Neural cell (in vitro differentiated cells): ENCODE data around the gene PIK3C2G. TPM values are rescaled to one million over a fixed set of nuclear protein-coding genes. Genes with fewer than 3 reads are reported as not detected.

ENCODE experiments used
- H2AFZ ChIP-seq: fragments of 200-600, 300-800 bp; sonication (generic), shearing (Covaris generic); 2 replicates; pipeline ENCODE4 v1.6.0; 2014; ENCODE audit warnings: low read depth, mild to moderate bottlenecking, antibody characterized with exemption, low read length, moderate library complexity
- H3F3A ChIP-seq: fragments of 200-600 bp; shearing (Covaris generic); 2 replicates; pipeline ENCODE4 v1.6.1; 2016; ENCODE audit warnings: mild to moderate bottlenecking, moderate library complexity, mixed read lengths, antibody characterized with exemption, low read length; ENCODE audit not compliant: insufficient read depth, poor library complexity, severe bottlenecking
- H3K27ac ChIP-seq: fragments of 200-600, 300-800 bp; sonication (generic), shearing (Covaris generic); 2 replicates; pipeline ENCODE4 v1.5.1; 2014; ENCODE audit warnings: mild to moderate bottlenecking, low read length, moderate library complexity
- H3K27me3 ChIP-seq: fragments of 300-800, 200-600 bp; sonication (generic), shearing (Covaris generic); 2 replicates; pipeline ENCODE4 v1.6.0; 2014; ENCODE audit warnings: mild to moderate bottlenecking, low read depth, low read length, moderate library complexity; ENCODE audit not compliant: insufficient read depth
- H3K36me3 ChIP-seq: fragments of 300-800, 200-600 bp; sonication (generic), shearing (Covaris generic); 2 replicates; pipeline ENCODE4 v1.5.1; 2014; ENCODE audit warnings: mild to moderate bottlenecking, antibody characterized with exemption, low read length, moderate library complexity; ENCODE audit not compliant: insufficient read depth
- H3K4me2 ChIP-seq: fragments of 300-800, 200-600 bp; sonication (generic), shearing (Covaris generic); 2 replicates; pipeline ENCODE4 v1.6.0; 2014; ENCODE audit warnings: mild to moderate bottlenecking, low read length
- H3K4me3 ChIP-seq: fragments of 300-800, 200-600 bp; sonication (generic), shearing (Covaris generic); 2 replicates; pipeline ENCODE4 v1.5.1; 2014; ENCODE audit warnings: mild to moderate bottlenecking, low read length, moderate library complexity
- H3K79me2 ChIP-seq: fragments of 200-600 bp; shearing (Covaris generic); replicated peaks from 2 replicates; pipeline ENCODE4 v1.6.0; 2014; ENCODE audit warnings: mild to moderate bottlenecking, low read length, moderate library complexity; ENCODE audit not compliant: insufficient read depth
- H3K9ac ChIP-seq: fragments of 300-800, 200-600 bp; sonication (generic), shearing (Covaris generic); 2 replicates; pipeline ENCODE4 v1.6.1; 2016; ENCODE audit warnings: mild to moderate bottlenecking, low read length, mixed read lengths
- H3K9me2 ChIP-seq: fragments of 200-600 bp; shearing (Covaris generic); 2 replicates; pipeline ENCODE4 v1.6.1; 2016; ENCODE audit warnings: mild to moderate bottlenecking, low read length, mixed read lengths; ENCODE audit not compliant: insufficient read depth
- H3K9me3 ChIP-seq: fragments of 200-600, 300-800 bp; sonication (generic), shearing (Covaris generic); 2 replicates; pipeline ENCODE4 v1.6.1; 2016; ENCODE audit warnings: mild to moderate bottlenecking, mixed run types, low read length, moderate library complexity, mixed read lengths
- H4K20me1 ChIP-seq: fragments of 200-600 bp; shearing (Covaris generic); 2 replicates; pipeline ENCODE4 v1.6.1; 2016; ENCODE audit warnings: mild to moderate bottlenecking, mixed run types; ENCODE audit not compliant: insufficient read depth
- EP300 ChIP-seq: fragments of 450-650 bp; conservative IDR thresholded peaks from 2 replicates; pipeline ENCODE4 v1.6.1; 2014; ENCODE audit warnings: antibody characterized with exemption, mild to moderate bottlenecking, moderate library complexity; ENCODE audit not compliant: poor library complexity, severe bottlenecking
- EZH2 ChIP-seq: fragments of 200-600, 300-800 bp; shearing (Covaris generic), sonication (generic); IDR thresholded peaks from 2 replicates; pipeline ENCODE4 v1.6.1; 2014; ENCODE audit warnings: antibody characterized with exemption, low read length, borderline replicate concordance, mild to moderate bottlenecking; ENCODE audit not compliant: insufficient read depth, poor library complexity, severe bottlenecking
- MXI1 ChIP-seq: fragments of 450-650 bp; conservative IDR thresholded peaks from 2 replicates; pipeline ENCODE4 v1.6.1; 2014; ENCODE audit warnings: antibody characterized with exemption, mild to moderate bottlenecking; ENCODE audit not compliant: poor library complexity, severe bottlenecking
- POLR2AphosphoS5 ChIP-seq: IDR thresholded peaks from 2 replicates; pipeline ENCODE4 v1.6.1; 2012
- RAD21 ChIP-seq: fragments of 450-650 bp; conservative IDR thresholded peaks from 2 replicates; pipeline ENCODE4 v1.6.1; 2014; ENCODE audit warnings: antibody characterized with exemption, mild to moderate bottlenecking, moderate library complexity
- REST ChIP-seq: IDR thresholded peaks from 2 replicates; pipeline ENCODE4 v1.6.1; 2012; ENCODE audit warnings: borderline replicate concordance
- SMC3 ChIP-seq: fragments of 450-650 bp; conservative IDR thresholded peaks from 2 replicates; pipeline ENCODE4 v1.6.1; 2014; ENCODE audit warnings: antibody characterized with exemption, mild to moderate bottlenecking, moderate library complexity; ENCODE audit not compliant: poor library complexity
- TAF1 ChIP-seq: IDR thresholded peaks from 2 replicates; pipeline ENCODE4 v1.6.1; 2012; ENCODE audit warnings: low read depth
- polyA plus RNA-seq: library from polyadenylated mRNA; depleted of rRNA; stranded (reverse); fragments of >200 nt; gene quantifications from 2 replicates; pipeline ENCODE4 v1.2.3, GENCODE V29; 2014
- TF ChIP-seq, protein P1 (sequence below): fragments of 450-650 bp; IDR thresholded peaks from 2 replicates; pipeline ENCODE4 v1.5.1; 2014; ENCODE audit warnings: antibody characterized with exemption, mild to moderate bottlenecking, moderate library complexity; ENCODE audit not compliant: poor library complexity, severe bottlenecking

The PIK3C2G gene
- polyA plus RNA-seq, 1 donor from 2014 or later, result not detected

- H3K9me2 ChIP-seq, result no peaks in the 10 kb centered on the region
- no peak overlapping the region for H3K27ac ChIP-seq
- no peaks in the 10 kb centered on the region for H3K27me3 ChIP-seq
- H2AFZ ChIP-seq, result no peak overlapping the region
- peak; percentile 86 for TF ChIP-seq RAD21
- TF ChIP-seq, protein P1, sequence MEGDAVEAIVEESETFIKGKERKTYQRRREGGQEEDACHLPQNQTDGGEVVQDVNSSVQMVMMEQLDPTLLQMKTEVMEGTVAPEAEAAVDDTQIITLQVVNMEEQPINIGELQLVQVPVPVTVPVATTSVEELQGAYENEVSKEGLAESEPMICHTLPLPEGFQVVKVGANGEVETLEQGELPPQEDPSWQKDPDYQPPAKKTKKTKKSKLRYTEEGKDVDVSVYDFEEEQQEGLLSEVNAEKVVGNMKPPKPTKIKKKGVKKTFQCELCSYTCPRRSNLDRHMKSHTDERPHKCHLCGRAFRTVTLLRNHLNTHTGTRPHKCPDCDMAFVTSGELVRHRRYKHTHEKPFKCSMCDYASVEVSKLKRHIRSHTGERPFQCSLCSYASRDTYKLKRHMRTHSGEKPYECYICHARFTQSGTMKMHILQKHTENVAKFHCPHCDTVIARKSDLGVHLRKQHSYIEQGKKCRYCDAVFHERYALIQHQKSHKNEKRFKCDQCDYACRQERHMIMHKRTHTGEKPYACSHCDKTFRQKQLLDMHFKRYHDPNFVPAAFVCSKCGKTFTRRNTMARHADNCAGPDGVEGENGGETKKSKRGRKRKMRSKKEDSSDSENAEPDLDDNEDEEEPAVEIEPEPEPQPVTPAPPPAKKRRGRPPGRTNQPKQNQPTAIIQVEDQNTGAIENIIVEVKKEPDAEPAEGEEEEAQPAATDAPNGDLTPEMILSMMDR, result peak; percentile 74
- no peak for TF ChIP-seq EP300
- TF ChIP-seq SMC3, result peak; percentile 86
- no peaks in the 10 kb centered on the region for H3F3A ChIP-seq
- H3K9ac ChIP-seq, result no peak overlapping the region
- H3K4me2 ChIP-seq, result no peak overlapping the region
- H3K36me3 ChIP-seq, result no peaks in the 10 kb centered on the region
- no peak overlapping the region for H3K4me3 ChIP-seq
- no peaks in the 10 kb centered on the region for H3K79me2 ChIP-seq
- no peaks in the 10 kb centered on the region for H3K9me3 ChIP-seq
- H4K20me1 ChIP-seq, result no peaks in the 10 kb centered on the region
Observed at GRCh38 chr12:18224745-18225144, 36.6 kb upstream of the PIK3C2G start.

DNA sequence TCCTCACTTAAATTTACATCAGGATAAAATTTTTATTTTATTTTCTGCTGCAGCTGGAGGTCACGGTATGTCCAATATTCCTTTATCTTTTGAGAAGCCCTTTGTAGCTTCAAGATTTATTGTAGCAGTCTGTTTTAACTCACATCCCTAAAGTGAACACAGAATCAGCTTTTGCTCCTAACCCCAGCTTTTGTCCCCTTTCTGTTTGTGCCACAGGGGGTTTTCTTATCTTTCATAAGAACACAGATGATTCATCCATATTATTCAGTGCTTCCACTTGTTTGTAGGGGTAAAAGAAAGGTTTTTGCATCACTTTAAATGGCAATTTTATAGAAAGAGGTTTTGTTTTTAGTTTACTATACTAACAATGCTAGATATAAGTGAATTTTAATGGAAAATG lies 21.8 kb upstream of the PIK3C2G start:
- no peak for TF ChIP-seq EZH2
- TF ChIP-seq RAD21, result no peak
- TF ChIP-seq TAF1, result no peak
- TF ChIP-seq POLR2AphosphoS5, result no peak
- TF ChIP-seq REST, result no peak
- no peak for TF ChIP-seq SMC3
- TF ChIP-seq, protein P1, result no peak
- no peak for TF ChIP-seq EP300
- no peak for TF ChIP-seq MXI1
- Histone ChIP-seq H2AFZ (no peak overlapping the region), H3K27ac (no peak overlapping the region), H3K36me3 (no peaks in the 10 kb centered on the region), H4K20me1 (no peaks in the 10 kb centered on the region), H3K4me3 (no peak overlapping the region), H3K9me3 (no peaks in the 10 kb centered on the region), H3F3A (no peaks in the 10 kb centered on the region), H3K27me3 (no peaks in the 10 kb centered on the region), H3K9me2 (no peaks in the 10 kb centered on the region), H3K9ac (no peak overlapping the region), H3K79me2 (no peaks in the 10 kb centered on the region), H3K4me2 (no peak overlapping the region)
